Hematopoietic multipotent progenitor cell treated with erythropoietin and hydrocortisone succinate and interleukin-3 and kit ligand, for 15 days (in vitro differentiated cells): ENCODE measurements around the gene DNER.
"Not testable (repeated sequence)": the region's sequence is repeated elsewhere in the genome, so short reads cannot be mapped to it uniquely, and the experiment has no call there.

Source experiments
- DNase-seq: peaks from one replicate; pipeline ENCODE4 v3.0.0-alpha.2; 2015; ENCODE audit warnings: low spot score

DNER gene

DNA sequence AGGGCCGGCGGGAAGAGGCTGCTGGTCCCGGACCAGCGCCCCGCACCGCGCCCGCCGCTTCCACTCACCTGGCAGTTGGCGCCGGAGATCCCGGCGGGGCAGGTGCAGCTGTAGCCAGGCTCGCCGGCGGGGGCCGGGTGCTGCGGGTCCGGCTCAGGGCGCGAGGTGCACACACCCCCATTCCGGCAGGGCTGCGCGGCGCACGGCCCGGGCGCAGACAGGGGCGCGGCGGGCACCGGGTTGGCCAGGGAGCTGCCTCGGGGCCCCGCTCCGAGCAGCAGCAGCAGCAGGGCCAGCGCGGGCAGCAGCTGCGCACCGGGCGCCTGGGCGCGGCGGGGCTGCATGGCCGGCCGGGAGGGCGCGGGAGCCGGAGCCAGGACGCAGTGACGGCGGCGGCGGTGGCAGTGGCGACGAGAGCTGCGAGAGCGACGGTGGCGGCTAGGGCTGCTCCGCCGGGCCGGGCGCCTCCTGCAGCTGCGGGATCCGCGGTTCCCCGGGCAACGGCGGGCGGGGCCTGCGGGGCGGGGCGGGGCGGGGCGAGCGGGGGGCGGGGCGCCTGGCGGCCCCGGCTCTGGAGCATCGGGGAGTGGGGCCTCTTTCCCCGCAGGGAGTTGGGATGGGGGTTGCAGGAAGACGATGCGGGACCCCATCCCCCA is at the start of gene DNER:
Gene DNER (minus strand): TSS at position 476 of the 656 bp plus-strand sequence. CDS start 132 bp downstream, at position 344.
- DNase-seq, result no peak

DNA sequence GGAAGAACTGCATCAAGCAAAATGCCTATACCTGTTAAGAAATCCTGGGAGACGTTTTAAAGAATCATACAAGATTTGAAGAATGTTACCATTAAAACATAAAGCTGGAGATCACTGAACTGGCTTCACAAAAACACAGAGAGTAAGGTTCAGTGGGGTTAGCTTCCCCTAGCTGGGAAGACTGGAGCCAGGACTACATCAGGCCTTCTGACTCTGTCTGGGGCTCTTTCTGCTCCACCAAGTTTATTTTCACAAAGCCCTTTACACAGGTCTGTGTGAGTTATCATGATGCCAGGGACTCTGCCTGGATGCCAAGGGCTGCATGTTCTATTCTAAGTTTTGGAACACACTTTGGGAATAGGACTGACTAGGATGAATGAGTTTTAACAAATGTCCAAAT is 47.3 kb upstream of the DNER start:
- DNase-seq, result no peak

DNA sequence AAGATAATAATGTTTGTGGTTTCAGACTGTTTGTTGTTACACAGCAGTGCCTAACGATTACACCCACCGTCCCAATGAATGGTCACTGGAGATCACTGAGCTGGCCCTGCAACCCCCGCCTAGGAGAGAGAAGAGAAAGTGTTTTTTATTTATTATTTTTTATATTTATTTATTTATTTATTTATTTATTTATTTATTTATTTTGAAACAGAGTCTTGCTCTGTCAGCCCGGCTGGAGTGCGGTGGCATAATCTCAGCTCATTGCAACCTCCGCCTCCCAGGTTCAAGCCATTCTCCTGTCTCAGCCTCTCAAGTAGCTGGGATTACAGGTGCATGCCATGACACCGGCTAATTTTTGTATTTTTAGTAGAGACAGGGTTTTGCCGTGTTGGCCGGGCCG is 43.1 kb upstream of the DNER start:
- not testable (repeated sequence) for DNase-seq

GRCh38 chr2:229752970-229753729 is 38.8 kb upstream of the DNER start:
- DNase-seq, result no peak

GRCh38 chr2:229749779-229750178 is 35.4 kb upstream of the DNER start:
- DNase-seq, result no peak

- no peak for DNase-seq
These were observed 34.6 kb upstream of the DNER start for GRCh38 chr2:229748950-229749349.

- not testable (repeated sequence) for DNase-seq
These were observed 28.3 kb upstream of the DNER start for GRCh38 chr2:229742691-229743090.

- DNase-seq, result no peak
These were observed 25.9 kb upstream of the DNER start for GRCh38 chr2:229740279-229740678.

- DNase-seq, result no peak
These were observed 23.8 kb upstream of the DNER start for GRCh38 chr2:229738024-229738625.

DNA sequence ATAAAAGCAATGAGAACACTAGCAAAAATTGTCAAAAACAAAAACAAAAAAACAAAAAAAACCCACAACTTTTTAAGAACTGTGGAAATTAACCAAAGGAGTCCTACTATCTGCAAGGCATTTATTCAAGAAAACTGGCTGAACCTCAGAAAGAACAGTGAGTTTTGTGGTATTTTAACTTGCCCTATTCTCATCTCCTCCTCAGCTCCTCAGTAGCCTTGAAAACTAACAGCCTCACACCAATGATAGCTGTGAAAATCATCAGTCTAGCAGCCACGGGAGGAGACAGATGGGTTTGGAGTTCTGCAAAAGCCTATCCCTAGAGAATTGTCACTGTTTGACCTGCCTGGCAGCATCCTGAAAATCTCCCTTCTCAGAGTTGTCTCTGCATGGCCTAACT is 20.1 kb upstream of the DNER start:
- no peak for DNase-seq

DNA sequence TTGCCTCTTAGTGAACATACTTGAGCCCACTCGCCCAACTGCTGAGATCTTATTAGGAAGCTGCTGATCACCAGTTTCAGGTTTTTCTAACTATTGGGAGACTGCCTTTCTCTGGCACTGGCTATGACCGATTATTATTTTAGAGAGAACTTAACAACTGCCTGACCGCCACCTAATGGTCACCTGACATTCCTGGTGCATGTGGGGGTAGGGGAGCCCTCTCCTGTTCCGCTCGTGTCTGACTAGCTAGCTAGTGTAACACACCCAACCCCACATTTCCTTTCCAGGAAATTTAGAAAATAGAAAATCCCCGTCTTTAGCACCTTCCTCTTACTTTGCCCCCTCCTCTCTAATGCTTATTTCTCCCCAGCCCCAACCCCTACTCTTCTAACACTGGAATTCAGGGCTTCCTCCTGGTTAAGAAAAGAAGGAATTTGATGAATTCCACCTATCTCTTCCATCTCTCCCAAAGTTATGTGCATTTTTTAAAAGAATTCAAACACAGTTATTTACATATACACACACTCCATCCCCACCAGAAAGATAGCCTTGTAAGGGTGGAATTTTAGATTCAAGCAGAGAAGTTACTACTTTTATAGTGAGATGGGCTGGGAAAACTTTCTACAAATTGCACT is 19.4 kb upstream of the DNER start:
- no peak for DNase-seq

DNA sequence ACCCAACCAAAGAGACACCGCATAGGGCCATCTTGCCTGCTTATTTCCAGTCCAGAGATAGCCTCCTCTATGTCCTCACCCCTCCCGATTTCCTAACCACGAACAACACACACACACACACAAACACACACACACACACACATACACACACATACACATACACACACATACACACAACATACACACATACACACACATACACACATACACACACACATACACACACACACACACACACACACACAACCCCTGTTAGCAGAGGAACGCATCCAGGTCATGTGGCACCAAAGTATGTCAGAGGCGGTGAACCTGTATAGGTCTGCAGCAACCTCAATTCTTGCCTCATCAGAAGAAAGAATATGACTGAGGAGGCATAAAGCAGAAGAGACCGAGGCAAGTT is 18.5 kb upstream of the DNER start:
- no peak for DNase-seq

DNA sequence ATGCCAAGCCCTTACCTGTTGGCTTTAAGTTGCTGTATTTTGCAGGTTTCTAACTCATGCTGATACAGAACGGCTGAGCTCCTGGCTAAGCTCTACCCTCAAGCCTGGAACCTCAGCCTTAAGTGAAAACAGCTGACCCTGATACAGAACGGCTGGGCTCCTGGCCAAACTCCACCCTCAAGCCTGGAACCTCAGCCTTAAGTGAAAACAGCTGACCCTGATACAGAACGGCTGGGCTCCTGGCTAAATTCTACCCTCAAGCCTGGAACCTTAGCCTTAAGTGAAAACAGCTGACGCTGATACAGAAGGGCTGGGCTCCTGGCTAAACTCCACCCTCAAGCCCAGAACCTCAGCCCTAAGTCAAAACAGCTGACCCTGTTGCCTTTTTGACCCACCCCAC is 17.6 kb upstream of the DNER start:
- DNase-seq, result no peak

DNA sequence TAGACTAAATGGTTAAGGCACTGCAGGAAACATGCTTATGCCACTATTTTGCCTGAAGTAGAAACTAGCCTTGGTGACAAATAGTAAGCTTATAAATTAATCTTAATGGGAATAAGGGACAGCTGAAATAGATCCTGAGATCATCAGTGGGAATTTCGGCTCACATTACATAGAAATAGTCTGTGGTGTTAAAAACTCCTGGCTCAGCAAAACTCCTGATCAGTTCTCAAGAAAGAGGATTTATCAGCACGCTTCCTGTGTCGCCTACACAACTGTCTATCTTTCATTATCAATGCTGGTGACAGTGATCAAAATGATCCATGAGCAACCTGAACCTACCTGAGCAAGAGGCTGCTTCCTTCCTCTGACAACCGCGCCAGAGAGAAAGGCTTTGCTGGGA is 17.0 kb upstream of the DNER start:
- DNase-seq, result no peak

GRCh38 chr2:229728370-229728769 is 14.0 kb upstream of the DNER start:
- no peak for DNase-seq

DNA sequence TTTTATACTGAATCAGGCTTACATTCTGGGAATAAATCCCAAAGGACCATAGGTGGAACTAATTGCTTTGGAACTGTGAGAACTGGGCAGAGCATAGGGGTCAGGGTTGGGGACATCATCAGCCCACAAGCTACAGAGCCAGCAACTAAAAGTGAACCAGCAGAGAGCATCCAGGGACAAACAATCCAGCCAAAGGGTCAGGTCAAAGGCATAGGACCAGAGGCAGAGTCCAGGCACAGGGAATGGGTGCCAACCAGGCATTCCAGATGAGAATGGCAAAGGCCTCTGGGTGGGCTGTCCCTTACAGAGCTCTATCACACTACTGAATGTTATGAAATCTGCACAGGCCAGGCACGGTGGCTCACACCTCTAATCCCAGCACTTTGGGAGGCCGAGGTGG is 12.3 kb upstream of the DNER start:
- no peak for DNase-seq

- DNase-seq, result no peak
These were observed 11.6 kb upstream of the DNER start for GRCh38 chr2:229725716-229726574.

DNA sequence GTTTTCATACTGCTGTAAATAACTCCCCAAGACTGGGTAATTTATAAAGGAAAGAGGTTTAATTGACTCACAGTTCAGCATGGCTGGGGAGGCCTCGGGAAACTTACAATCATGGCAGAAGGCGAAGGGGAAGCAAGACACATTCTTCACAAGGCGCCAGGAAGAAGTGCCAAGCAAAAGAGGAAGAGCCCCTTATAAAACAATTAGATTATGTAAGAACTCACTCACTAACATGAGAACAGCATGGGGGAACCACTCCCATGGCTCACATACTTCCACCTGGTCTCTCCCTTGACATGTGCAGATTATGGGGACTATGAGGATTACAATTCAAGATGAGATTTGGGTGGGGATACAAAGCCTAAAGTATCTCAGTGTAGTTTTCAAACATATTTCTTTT is 8.8 kb upstream of the DNER start:
- not testable (repeated sequence) for DNase-seq

- no peak for DNase-seq
These were observed 5.7 kb upstream of the DNER start for GRCh38 chr2:229719926-229720647.

GRCh38 chr2:229718057-229718456 is 3.7 kb upstream of the DNER start:
- no peak for DNase-seq

GRCh38 chr2:229715895-229716507 is 1.6 kb upstream of the DNER start:
- no peak for DNase-seq
